ENCODE measurements around the gene PLEKHO1.
"Not testable (repeated sequence)": the region's sequence is repeated elsewhere in the genome, so short reads cannot be mapped to it uniquely, and the experiment has no call there.

DNA sequence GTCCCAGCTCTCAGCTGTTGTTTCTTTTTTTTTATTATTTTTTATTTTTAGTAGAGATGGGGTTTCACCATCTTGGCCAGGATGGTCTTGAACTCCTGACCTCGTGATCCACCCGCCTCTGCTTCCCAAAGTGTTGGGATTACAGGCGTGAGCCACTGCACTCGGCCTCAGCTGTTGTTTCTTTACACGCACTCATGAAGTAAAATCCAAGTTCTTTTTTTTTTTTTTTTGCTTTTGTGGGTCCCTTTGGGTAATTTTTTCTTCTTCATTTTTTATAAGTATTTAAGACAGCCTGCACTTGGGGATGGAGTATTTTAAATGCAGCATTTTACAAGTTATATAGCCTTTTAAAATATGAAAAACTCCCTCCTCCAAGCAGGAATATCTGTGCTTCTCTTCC lies 3.7 kb upstream of the PLEKHO1 start:
- not testable (repeated sequence) for TF ChIP-seq POLR2AphosphoS5 (IDR thresholded peaks at IDR 0.05; ENCODE audit: low read depth, low read length); TEAD4 (IDR thresholded peaks at IDR 0.05; ENCODE audit: borderline replicate concordance, insufficient read depth); EP300 (IDR thresholded peaks at IDR 0.05; ENCODE audit: borderline replicate concordance in 1 of 2, low read depth in 1 of 2, low read length in 1 of 2); CTCF (IDR thresholded peaks at IDR 0.05); MXI1 (IDR thresholded peaks at IDR 0.05; ENCODE audit: low read depth, low read length); MAX (IDR thresholded peaks at IDR 0.05; ENCODE audit: low read depth); RCOR1 (IDR thresholded peaks at IDR 0.05; ENCODE audit: low read length); ELF1 (IDR thresholded peaks at IDR 0.05); GABPA (IDR thresholded peaks at IDR 0.05; ENCODE audit: low read depth); USF2 (IDR thresholded peaks at IDR 0.05; ENCODE audit: borderline replicate concordance, low read depth, low read length); MEF2A (IDR thresholded peaks at IDR 0.05; ENCODE audit: borderline replicate concordance, low read depth); SMC3 (IDR thresholded peaks at IDR 0.05; ENCODE audit: low read depth, low read length); RXRA (IDR thresholded peaks at IDR 0.05; ENCODE audit: borderline replicate concordance, low read depth); RAD21 (IDR thresholded peaks at IDR 0.05; ENCODE audit: low read length)
